ENCODE measurements around the gene KRTAP4-6. TPM values are rescaled to one million over a fixed set of nuclear protein-coding genes. Genes with fewer than 3 reads are reported as not detected.
"Not testable (repeated sequence)": the region's sequence is repeated elsewhere in the genome, so short reads cannot be mapped to it uniquely, and the experiment has no call there.

Gene KRTAP4-6
- total RNA-seq, 4 donors from 2014 or later: not detected

- Histone ChIP-seq H3K9me3 (no peaks in the 10 kb centered on the region), H3K4me3 (no peak overlapping the region), H3K36me3 (no peaks in the 10 kb centered on the region), H3K4me1 (no peaks in the 10 kb centered on the region), H3K27me3 (no peaks in the 10 kb centered on the region), H3K27ac (no peak overlapping the region)
- no peak for TF ChIP-seq POLR2A (IDR thresholded peaks at IDR 0.05)
- TF ChIP-seq, protein P1, sequence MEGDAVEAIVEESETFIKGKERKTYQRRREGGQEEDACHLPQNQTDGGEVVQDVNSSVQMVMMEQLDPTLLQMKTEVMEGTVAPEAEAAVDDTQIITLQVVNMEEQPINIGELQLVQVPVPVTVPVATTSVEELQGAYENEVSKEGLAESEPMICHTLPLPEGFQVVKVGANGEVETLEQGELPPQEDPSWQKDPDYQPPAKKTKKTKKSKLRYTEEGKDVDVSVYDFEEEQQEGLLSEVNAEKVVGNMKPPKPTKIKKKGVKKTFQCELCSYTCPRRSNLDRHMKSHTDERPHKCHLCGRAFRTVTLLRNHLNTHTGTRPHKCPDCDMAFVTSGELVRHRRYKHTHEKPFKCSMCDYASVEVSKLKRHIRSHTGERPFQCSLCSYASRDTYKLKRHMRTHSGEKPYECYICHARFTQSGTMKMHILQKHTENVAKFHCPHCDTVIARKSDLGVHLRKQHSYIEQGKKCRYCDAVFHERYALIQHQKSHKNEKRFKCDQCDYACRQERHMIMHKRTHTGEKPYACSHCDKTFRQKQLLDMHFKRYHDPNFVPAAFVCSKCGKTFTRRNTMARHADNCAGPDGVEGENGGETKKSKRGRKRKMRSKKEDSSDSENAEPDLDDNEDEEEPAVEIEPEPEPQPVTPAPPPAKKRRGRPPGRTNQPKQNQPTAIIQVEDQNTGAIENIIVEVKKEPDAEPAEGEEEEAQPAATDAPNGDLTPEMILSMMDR (IDR thresholded peaks at IDR 0.05): no peak
- DNase-seq: no peak
- intact Hi-C loops (cut with DNase I; ENCODE audit: low total_unique reads): no loop called here
These were observed 29.0 kb downstream of the KRTAP4-6 start for GRCh38 chr17:41111151-41111885.

GRCh38 chr17:41108728-41109386 is 31.5 kb downstream of the KRTAP4-6 start:
- H3K27ac ChIP-seq; H3K36me3 ChIP-seq; H3K4me1 ChIP-seq; intact Hi-C loops (cut with DNase I; ENCODE audit: low total_unique reads); H3K9me3 ChIP-seq; DNase-seq; H3K4me3 ChIP-seq; H3K27me3 ChIP-seq: not testable (repeated sequence)

DNA sequence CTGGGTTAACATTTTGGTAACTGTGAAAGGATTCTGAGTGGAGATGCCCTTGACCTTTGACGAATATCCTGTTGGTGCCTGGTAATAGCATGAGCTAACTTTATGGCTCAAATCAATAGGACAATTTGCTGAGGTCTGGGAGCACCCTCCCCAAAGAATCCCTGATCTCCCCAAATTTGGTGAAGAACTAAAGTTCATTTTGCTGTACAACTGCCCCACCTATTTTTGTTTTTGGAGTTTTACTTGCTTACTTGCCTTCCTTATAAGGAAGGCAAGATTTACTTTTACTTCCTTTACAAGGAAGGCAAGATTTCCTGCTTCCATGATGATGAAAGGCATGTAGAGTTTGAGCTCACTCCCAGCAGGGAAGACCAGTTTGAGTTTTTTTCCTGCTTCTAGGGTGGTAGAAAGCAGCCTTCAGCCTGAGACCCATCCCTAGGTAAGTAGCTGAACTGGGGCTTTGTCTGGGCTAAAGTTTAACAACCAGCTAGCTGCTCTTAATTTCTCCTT is 32.3 kb downstream of the KRTAP4-6 start:
- Histone ChIP-seq H3K4me1 (no peaks in the 10 kb centered on the region), H3K27me3 (no peaks in the 10 kb centered on the region), H3K36me3 (no peaks in the 10 kb centered on the region), H3K27ac (no peak overlapping the region), H3K9me3 (no peaks in the 10 kb centered on the region), H3K4me3 (no peak overlapping the region)
- intact Hi-C loops (cut with DNase I; ENCODE audit: low total_unique reads): no loop called here
- DNase-seq: no peak
- TF ChIP-seq, protein P1 (IDR thresholded peaks at IDR 0.05): no peak
- no peak for TF ChIP-seq POLR2A (IDR thresholded peaks at IDR 0.05)

DNA sequence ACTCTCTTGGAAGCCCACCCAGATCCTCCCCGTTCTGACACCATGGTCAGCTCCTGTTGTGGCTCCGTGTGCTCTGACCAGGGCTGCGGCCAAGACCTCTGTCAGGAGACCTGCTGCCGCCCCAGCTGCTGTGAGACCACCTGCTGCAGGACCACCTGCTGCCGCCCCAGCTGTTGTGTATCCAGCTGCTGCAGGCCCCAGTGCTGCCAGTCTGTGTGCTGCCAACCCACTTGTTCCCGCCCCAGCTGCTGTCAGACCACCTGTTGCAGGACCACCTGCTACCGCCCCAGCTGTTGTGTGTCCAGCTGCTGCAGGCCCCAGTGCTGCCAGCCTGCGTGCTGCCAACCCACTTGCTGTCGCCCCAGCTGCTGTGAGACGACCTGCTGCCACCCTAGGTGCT is 35.0 kb downstream of the KRTAP4-6 start, which contains the start of gene KRTAP4-9:
Gene KRTAP4-9 (plus strand): TSS at position 43 of the 400 bp plus-strand sequence. CDS start 0 bp downstream, at position 43.
- H3K9me3 ChIP-seq; H3K4me3 ChIP-seq; DNase-seq; H3K27me3 ChIP-seq; intact Hi-C loops (cut with DNase I; ENCODE audit: low total_unique reads); H3K36me3 ChIP-seq; H3K4me1 ChIP-seq; H3K27ac ChIP-seq: not testable (repeated sequence)

GRCh38 chr17:41104386-41105038 is 35.8 kb downstream of the KRTAP4-6 start:
- H3K9me3 ChIP-seq; H3K4me3 ChIP-seq; H3K27ac ChIP-seq; H3K36me3 ChIP-seq; DNase-seq; H3K4me1 ChIP-seq; intact Hi-C loops (cut with DNase I; ENCODE audit: low total_unique reads); H3K27me3 ChIP-seq: not testable (repeated sequence)

DNA sequence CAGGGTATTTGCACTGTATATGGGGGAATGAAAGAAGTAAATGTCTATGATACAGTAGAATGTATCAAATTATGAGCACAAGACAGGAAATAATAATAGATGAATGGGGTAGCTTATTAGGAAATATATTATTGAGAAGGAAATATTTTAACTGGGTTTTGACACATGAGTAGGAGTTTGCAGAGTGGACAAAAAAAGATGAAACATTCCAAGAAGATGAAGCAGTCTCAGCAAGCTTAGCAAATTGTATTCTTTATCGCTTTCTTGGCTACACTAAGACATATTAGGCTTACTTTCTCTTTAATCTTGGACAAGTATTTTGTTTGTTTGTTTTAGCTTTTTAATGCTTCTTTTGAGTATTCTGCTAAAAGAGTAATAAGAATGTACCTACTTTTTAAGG is 36.4 kb downstream of the KRTAP4-6 start:
- intact Hi-C loops (cut with DNase I; ENCODE audit: low total_unique reads): no loop called here

More for the DNA sequence above, 36.4 kb downstream of the KRTAP4-6 start:
- Histone ChIP-seq H3K4me3 (no peak overlapping the region), H3K9me3 (no peaks in the 10 kb centered on the region), H3K27ac (no peak overlapping the region), H3K36me3 (no peaks in the 10 kb centered on the region), H3K27me3 (no peaks in the 10 kb centered on the region), H3K4me1 (no peaks in the 10 kb centered on the region)
- TF ChIP-seq POLR2A (IDR thresholded peaks at IDR 0.05): no peak
- TF ChIP-seq, protein P1 (IDR thresholded peaks at IDR 0.05): no peak
- no peak for DNase-seq

Data from uterus (tissue), 4 donors.